ENCODE measurements around the gene SCO1. TPM values are rescaled to one million over a fixed set of nuclear protein-coding genes. Genes with fewer than 3 reads are reported as not detected.

Gene SCO1
- total and polyA plus RNA-seq, 10 of the 15 experiments (the other 5 are each of a cell fraction or from before 2014, with no cell fraction given) = 8.2 to 73.0 (median 37.1) TPM

DNA sequence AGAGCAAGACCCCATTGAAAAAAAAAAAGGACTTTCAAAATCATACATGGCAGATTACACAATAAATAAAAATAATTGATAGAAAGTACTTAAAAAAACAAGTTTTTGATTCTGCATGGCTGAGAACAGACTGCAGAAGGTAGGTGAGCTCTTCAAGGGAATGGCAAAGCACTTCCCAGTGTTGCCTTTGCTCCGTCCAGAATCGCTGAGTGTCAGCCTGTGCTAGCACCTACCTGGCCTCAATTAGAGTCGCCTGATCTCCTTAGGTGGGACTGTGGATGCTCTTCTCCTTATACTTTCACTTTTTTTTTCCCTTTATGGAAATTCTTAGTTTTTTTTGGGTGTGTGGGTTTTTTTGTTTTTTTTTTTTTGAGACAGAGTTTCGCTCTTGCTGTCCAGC is 38.5 kb upstream of the SCO1 start:
- WGBS (ENCODE audit: insufficient coverage, insufficient replicate concordance, low lambda C conversion rate, missing lambda C conversion rate) = 0% methylated on average over 3 of the region's 4 CpGs
- H4K20me1 ChIP-seq (ENCODE audit: control insufficient read depth, insufficient read depth) = no peaks in the 10 kb centered on the region
- ChIA-PET POLR2A (interaction anchor here (0.5 kb wide), 1 partner anchor 64 kb away, joined by 3 read pairs; no protein-coding TSS in a partner anchor), SMC1A (ENCODE audit: uncharacterized antibody, unreplicated experiment) (no interaction called here), RAD21 (ENCODE audit: unreplicated experiment) (no interaction called here), CTCF (interaction anchor here (1.8 to 2.0 kb wide), 2 partner anchors 14 to 109 kb away, joined by 12 to 16 read pairs; no protein-coding TSS in a partner anchor)
- no peaks in the 10 kb centered on the region; a peak in 1 of 4 replicates for H3K27me3 ChIP-seq (replicated peaks in 1 of 2; ENCODE audit: control insufficient read depth in 2 of 2, insufficient read depth in 2 of 2, low read length in 1 of 2)
- no peak overlapping the region for H3K4me2 ChIP-seq (ENCODE audit: control insufficient read depth, insufficient read depth)
- intact Hi-C loops (cut with micrococcal nuclease; ENCODE audit: unreplicated experiment) (loop anchor here (10.0 kb wide), 1 partner anchor 101 kb away; no protein-coding TSS in a partner anchor), in situ Hi-C loops (cut with MboI) (loop anchor here (5.0 kb wide), 1 partner anchor 111 kb away; no protein-coding TSS in a partner anchor)
- BruUV-seq (replicated peaks) = no TSS peak
- H3K27ac ChIP-seq (ENCODE audit: control insufficient read depth, insufficient read depth) = no peak overlapping the region
- H3K4me1 ChIP-seq (ENCODE audit: control insufficient read depth, insufficient read depth, low read length) = no peaks in the 10 kb centered on the region
- no peak overlapping the region for H3K4me3 ChIP-seq
- no peak overlapping the region for H2AFZ ChIP-seq (ENCODE audit: control insufficient read depth, low read depth, low read length)
- H3K9ac ChIP-seq (ENCODE audit: control insufficient read depth, insufficient read depth, low read length) = no peak overlapping the region
- H3K36me3 ChIP-seq (ENCODE audit: control insufficient read depth in 2 of 2, insufficient read depth in 2 of 2, low read length in 1 of 2) = no peaks in the 10 kb centered on the region
- no peaks in the 10 kb centered on the region for H3K79me2 ChIP-seq (ENCODE audit: control insufficient read depth, insufficient read depth, low read length)
- no peaks in the 10 kb centered on the region for H3K9me3 ChIP-seq (replicated peaks; ENCODE audit: control insufficient read depth, insufficient read depth, low read length)
- TF ChIP-seq TARDBP (IDR thresholded peaks at IDR 0.05; ENCODE audit: borderline replicate concordance) (no peak), EP300 (IDR thresholded peaks at IDR 0.05; ENCODE audit: borderline replicate concordance in 1 of 2, control insufficient read depth in 1 of 2, low read depth in 2 of 2, low read length in 2 of 2) (no peak), KDM1A (IDR thresholded peaks at IDR 0.05; ENCODE audit: borderline replicate concordance) (no peak), ATF7 (IDR thresholded peaks at IDR 0.05; ENCODE audit: low read depth) (no peak), ESRRA (IDR thresholded peaks at IDR 0.05; ENCODE audit: low read length) (no peak)
- TF ChIP-seq, protein P1, sequence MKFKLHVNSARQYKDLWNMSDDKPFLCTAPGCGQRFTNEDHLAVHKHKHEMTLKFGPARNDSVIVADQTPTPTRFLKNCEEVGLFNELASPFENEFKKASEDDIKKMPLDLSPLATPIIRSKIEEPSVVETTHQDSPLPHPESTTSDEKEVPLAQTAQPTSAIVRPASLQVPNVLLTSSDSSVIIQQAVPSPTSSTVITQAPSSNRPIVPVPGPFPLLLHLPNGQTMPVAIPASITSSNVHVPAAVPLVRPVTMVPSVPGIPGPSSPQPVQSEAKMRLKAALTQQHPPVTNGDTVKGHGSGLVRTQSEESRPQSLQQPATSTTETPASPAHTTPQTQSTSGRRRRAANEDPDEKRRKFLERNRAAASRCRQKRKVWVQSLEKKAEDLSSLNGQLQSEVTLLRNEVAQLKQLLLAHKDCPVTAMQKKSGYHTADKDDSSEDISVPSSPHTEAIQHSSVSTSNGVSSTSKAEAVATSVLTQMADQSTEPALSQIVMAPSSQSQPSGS (IDR thresholded peaks at IDR 0.05; ENCODE audit: low read length) = no peak
- TF ChIP-seq, protein P2, sequence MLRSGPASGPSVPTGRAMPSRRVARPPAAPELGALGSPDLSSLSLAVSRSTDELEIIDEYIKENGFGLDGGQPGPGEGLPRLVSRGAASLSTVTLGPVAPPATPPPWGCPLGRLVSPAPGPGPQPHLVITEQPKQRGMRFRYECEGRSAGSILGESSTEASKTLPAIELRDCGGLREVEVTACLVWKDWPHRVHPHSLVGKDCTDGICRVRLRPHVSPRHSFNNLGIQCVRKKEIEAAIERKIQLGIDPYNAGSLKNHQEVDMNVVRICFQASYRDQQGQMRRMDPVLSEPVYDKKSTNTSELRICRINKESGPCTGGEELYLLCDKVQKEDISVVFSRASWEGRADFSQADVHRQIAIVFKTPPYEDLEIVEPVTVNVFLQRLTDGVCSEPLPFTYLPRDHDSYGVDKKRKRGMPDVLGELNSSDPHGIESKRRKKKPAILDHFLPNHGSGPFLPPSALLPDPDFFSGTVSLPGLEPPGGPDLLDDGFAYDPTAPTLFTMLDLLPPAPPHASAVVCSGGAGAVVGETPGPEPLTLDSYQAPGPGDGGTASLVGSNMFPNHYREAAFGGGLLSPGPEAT (IDR thresholded peaks at IDR 0.05; ENCODE audit: low read depth) = no peak
- FAIRE-seq = no peak
- DNase-seq (ENCODE audit: low read depth, low spot score) = no peak
- ATAC-seq = no peak

Measured in GM12878 (cell line).